NCI-H146 (cell line): ENCODE results near the gene CXXC4.

Experiments used
- DNase-seq: peaks from one replicate; lab custom pipeline; 2025; lab: John Stamatoyannopoulos, UW

Gene CXXC4

GRCh38 chr4:104494822-104495559 is at the start of gene CXXC4:
Gene CXXC4, minus strand, starts transcription at chr4:104494894. Its CDS starts 3,092 bp downstream, at chr4:104491802.
- DNase-seq, result peak; percentile 78

GRCh38 chr4:104533156-104533555 is 38.5 kb upstream of the CXXC4 start:
- no peak for DNase-seq

- DNase-seq, result no peak
These were observed 38.0 kb upstream of the CXXC4 start for GRCh38 chr4:104532677-104533076.

GRCh38 chr4:104531390-104531789 is 36.7 kb upstream of the CXXC4 start:
- DNase-seq, result no peak

GRCh38 chr4:104530426-104530825 is 35.7 kb upstream of the CXXC4 start:
- no peak for DNase-seq

- no peak for DNase-seq
These were observed 29.9 kb upstream of the CXXC4 start for GRCh38 chr4:104524591-104524990.

- DNase-seq, result no peak
These were observed 29.3 kb upstream of the CXXC4 start for GRCh38 chr4:104524026-104524425.

- DNase-seq, result no peak
These were observed 24.9 kb upstream of the CXXC4 start for GRCh38 chr4:104519588-104519987.

- DNase-seq, result no peak
These were observed 22.2 kb upstream of the CXXC4 start for GRCh38 chr4:104516884-104517283.

- DNase-seq, result no peak
These were observed 13.5 kb upstream of the CXXC4 start for GRCh38 chr4:104508224-104508623.

GRCh38 chr4:104507112-104507511 is 12.4 kb upstream of the CXXC4 start:
- DNase-seq, result no peak

GRCh38 chr4:104504536-104504935 is 9.8 kb upstream of the CXXC4 start:
- DNase-seq, result no peak

GRCh38 chr4:104502471-104502870 is 7.8 kb upstream of the CXXC4 start:
- no peak for DNase-seq

GRCh38 chr4:104501290-104501689 is 6.6 kb upstream of the CXXC4 start:
- DNase-seq, result peak; percentile 9

GRCh38 chr4:104500442-104500841 is 5.7 kb upstream of the CXXC4 start:
- no peak for DNase-seq

- peak; percentile 4 for DNase-seq
These were observed 509 bp downstream of the CXXC4 start for GRCh38 chr4:104494185-104494584.

- DNase-seq, result no peak
These were observed 1.4 kb downstream of the CXXC4 start for GRCh38 chr4:104493081-104493831.

- peak; percentile 4 for DNase-seq
These were observed 2.4 kb downstream of the CXXC4 start for GRCh38 chr4:104492183-104492771.

- peak; percentile 50 for DNase-seq
These were observed 3.1 kb downstream of the CXXC4 start for GRCh38 chr4:104491481-104492182.

GRCh38 chr4:104490770-104491480 is 3.8 kb downstream of the CXXC4 start:
- peak; percentile 69 for DNase-seq

GRCh38 chr4:104490096-104490769 is 4.5 kb downstream of the CXXC4 start:
- peak; percentile 18 for DNase-seq
